Heart right ventricle (tissue), 16 donors: ENCODE measurements around the gene FOXN3. TPM values are rescaled to one million over a fixed set of nuclear protein-coding genes. Genes with fewer than 3 reads are reported as not detected.

Experiments used
- ATAC-seq, 8 donors: fragments of 200-7000 bp; cut with Tn5 transposase; one replicate each; pipeline ENCODE4 v1.9.1; 2020; ENCODE audit warnings: mild to moderate bottlenecking in 8 of 8, moderate library complexity in 8 of 8, moderate number of reproducible peaks in 1 of 8
- DNase-seq, 2 donors: peaks; one replicate each; pipeline ENCODE4 v3.0.0-alpha.2; 2020
- H3K27ac ChIP-seq, 10 donors: fragments of 200-600 bp; sonication (generic) in 2 of 10; one replicate each; pipeline versions ENCODE4 v1.5.0 to v1.8.0; 2020 to 2022; ENCODE audit warnings: mild to moderate bottlenecking in 3 of 10
- H3K27me3 ChIP-seq, 7 donors: fragments of 200-600 bp; one replicate each; pipeline ENCODE4 v1.8.0; 2021 to 2022; ENCODE audit warnings: mild to moderate bottlenecking in 2 of 7
- H3K36me3 ChIP-seq, 9 donors: fragments of 200-600 bp; sonication (generic) in 1 of 9; one replicate each; pipeline versions ENCODE4 v1.5.0 to v1.8.0; 2020 to 2022; ENCODE audit warnings: mild to moderate bottlenecking in 2 of 9
- H3K4me1 ChIP-seq, 9 donors: fragments of 200-600 bp; sonication (generic) in 1 of 9; one replicate each; pipeline versions ENCODE4 v1.5.0 to v1.8.0; 2020 to 2022; ENCODE audit warnings: mild to moderate bottlenecking in 4 of 9
- H3K4me3 ChIP-seq, 10 donors: fragments of 200-600 bp; sonication (generic) in 2 of 10; one replicate each; pipeline versions ENCODE4 v1.5.0 to v1.8.0; 2020 to 2022; ENCODE audit warnings: mild to moderate bottlenecking in 7 of 10, moderate library complexity in 2 of 10
- H3K9me3 ChIP-seq, 11 donors: fragments of 200-600 bp in 10 of 11; sonication (generic) in 2 of 11; one replicate each; pipeline versions ENCODE4 v1.5.0 to v1.8.0; 2013 to 2022; ENCODE audit warnings: mild to moderate bottlenecking in 2 of 11, control low read depth in 1 of 11, moderate library complexity in 1 of 11
- CTCF ChIP-seq, 9 donors: fragments of 200-600 bp; sonication (generic) in 2 of 9; IDR thresholded peaks; one replicate each; pipeline versions ENCODE4 v1.5.0 to v1.8.0; 2021 to 2022; ENCODE audit warnings: antibody characterized with exemption in 9 of 9, mild to moderate bottlenecking in 5 of 9, moderate library complexity in 1 of 9
- WGBS, 2 donors: extraction: QIAGEN DNeasy Blood & Tissue Kit; methylation state at CpG; one replicate each; pipeline ENCODE4 v1.1.7; 2013; ENCODE audit warnings: inconsistent platforms in 1 of 2; 5-methylcytosine and 5-hydroxymethylcytosine counted together
- intact Hi-C, 10 donors: fragments of 100-400 bp; cut with DNase I; formaldehyde crosslinking; loops; one replicate each; pipeline versions ENCODE4 v1.11.1 to v1.14.2; 2022
- polyA plus RNA-seq, 2 donors: library from polyadenylated mRNA; stranded (reverse); fragments of 200-250 nt; gene quantifications; one replicate each; pipeline ENCODE4 v1.2.3, GENCODE V29; 2013
- total RNA-seq, 10 donors: library from RNA; stranded (reverse); fragmentation: NEBNext Ultra II Directional in 3 of 10; extraction: Animal tissue kit (Norgen Biotek cat#: 25700) in 3 of 10; gene quantifications; one replicate each; pipeline versions ENCODE4 v1.2.1 to v1.2.4, GENCODE V29; 2021 to 2023
- donor health status: Arrhythmogenic right ventricular cardiomyopathy.
- donor health status: ischemic (EF 13 %, LVEDD 7.1; RV severe dilation, severe dysfunction).
- donor health status: healthy with polysubstance abuse.
- donor health status: DM: no; HTN: yes; CAD: no.
- donor health status: DM: no; HTN: no; CAD: no.
- donor health status: ischemic (EF 25% LVEDD 6.9; RV normal size, moderate dysfunction).
- donor health status: ischemic (EF 25% LVEDD 5.7; RV mildly dilated, moderate dysfunction).
- donor health status: healthy.
- donor health status: DM: yes; HTN: yes; CAD: no.
- donor health status: Ischemic cardiomyopathy.
- donor health status: ischemic (EF 35%, LVEDD 5.7; RV mildly dilated, moderate dysfunction).
- donor health status: nonischemic (EF 11% LVEDD 7.7; RV severe dilation, severe dysfunction).
- donor health status: DM: yes; HTN: yes; CAD: no.
- donor health status: PGD.
- donor health status: ischemic (EF 29% LVEDD 5.4; RV normal size, mild dysfunction).
- donor health status: nonischemic (EF 23%, LVEDD 6.1; RV moderate dilation, normal function).

Gene FOXN3
- total and polyA plus RNA-seq, 12 donors: 13.0 to 150 (median 107) TPM

DNA sequence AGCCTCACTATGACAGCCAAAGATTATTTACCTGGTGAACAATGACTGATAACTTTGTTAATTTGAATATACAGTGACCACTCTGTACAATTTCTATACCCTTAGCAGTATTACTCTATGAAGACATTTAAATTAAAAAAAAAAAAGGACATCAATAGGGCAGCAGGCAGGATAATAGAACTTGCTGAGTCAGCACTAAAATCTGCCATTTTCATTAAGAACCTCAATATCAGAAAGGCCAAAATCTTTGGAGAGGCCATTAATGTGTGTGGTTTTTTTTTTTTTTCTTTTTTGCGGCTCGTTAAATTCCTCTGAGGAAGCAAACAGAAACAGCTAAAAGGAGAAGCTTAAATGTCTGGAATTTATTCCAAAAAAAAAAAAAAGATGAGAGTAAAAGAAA is 73.7 kb downstream of the FOXN3 start:
- no peaks in the 10 kb centered on the region for H3K27me3 ChIP-seq
- no peak for TF ChIP-seq CTCF (IDR thresholded peaks at IDR 0.05)
- no peaks in the 10 kb centered on the region for H3K9me3 ChIP-seq
- DNase-seq (no peak), ATAC-seq (no peak)
- intact Hi-C loops: no loop called here
- WGBS, 2 donors: 63 to 81% methylated on average over 2 of the region's 2 CpGs
- no peak overlapping the region for H3K27ac ChIP-seq
- H3K36me3 ChIP-seq: peaks cover 0 to 15% (median 0%) of the 10 kb centered on the region in 9 donors
- H3K4me1 ChIP-seq: peaks cover 4 to 45% (median 31%) of the 10 kb centered on the region in 9 donors
- no peak overlapping the region for H3K4me3 ChIP-seq

DNA sequence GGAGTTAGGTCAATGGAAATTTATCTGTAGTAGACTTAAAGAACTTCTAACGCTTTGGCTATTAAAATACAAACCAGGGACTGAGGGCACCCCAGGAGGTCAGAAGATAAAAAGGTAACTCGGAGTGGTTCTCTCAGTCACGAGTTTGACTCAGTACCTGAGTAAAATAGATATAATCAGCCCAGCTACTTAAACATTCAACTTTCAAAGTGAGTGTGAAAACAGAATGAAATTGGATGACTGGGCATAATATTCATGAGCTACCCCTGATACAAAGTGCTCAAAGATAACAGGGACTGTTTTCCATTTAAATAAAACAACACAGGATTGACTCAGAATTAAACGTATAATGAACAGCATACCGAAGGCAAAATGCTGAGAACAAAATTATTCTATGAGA is 75.0 kb downstream of the FOXN3 start:
- H3K27me3 ChIP-seq: no peaks in the 10 kb centered on the region
- no peaks in the 10 kb centered on the region for H3K9me3 ChIP-seq
- H3K27ac ChIP-seq: no peak overlapping the region
- H3K4me1 ChIP-seq: peaks cover 5 to 58% (median 42%) of the 10 kb centered on the region in 9 donors
- no peak for TF ChIP-seq CTCF (IDR thresholded peaks at IDR 0.05)
- peaks cover 0 to 5% (median 0%) of the 10 kb centered on the region in 9 donors for H3K36me3 ChIP-seq
- no peak for DNase-seq
- no peak overlapping the region for H3K4me3 ChIP-seq
- 69 to 76% methylated on average over 5 of the region's 5 CpGs for whole genome bisulfite sequencing, 2 donors
- intact Hi-C loops: no loop called here
- no peak for ATAC-seq

- Histone ChIP-seq H3K27ac (peak overlapping the region in 8 of 10 donors; percentile 2 to 76 (median 56)), H3K4me1 (peaks cover 5 to 65% (median 42%) of the 10 kb centered on the region in 9 donors), H3K9me3 (no peaks in the 10 kb centered on the region), H3K36me3 (no peaks in the 10 kb centered on the region), H3K4me3 (no peak overlapping the region), H3K27me3 (no peaks in the 10 kb centered on the region)
- no peak for TF ChIP-seq CTCF (IDR thresholded peaks at IDR 0.05)
- DNase-seq: no peak
- peak in 5 of 8 donors; percentile 20 to 51 (median 23) for ATAC-seq
- 57 to 70% methylated on average over 12 of the region's 12 CpGs for WGBS, 2 donors
- intact Hi-C loops: no loop called here
Measured at GRCh38 chr14:89340200-89341181, 76.5 kb downstream of the FOXN3 start.

GRCh38 chr14:89339579-89339978 is 77.5 kb downstream of the FOXN3 start:
- ATAC-seq (peak in 5 of 8 donors; percentile 5 to 48 (median 17)), DNase-seq (no peak)
- Histone ChIP-seq H3K4me1 (peaks cover 5 to 65% (median 42%) of the 10 kb centered on the region in 9 donors), H3K27me3 (no peaks in the 10 kb centered on the region), H3K4me3 (no peak overlapping the region), H3K36me3 (no peaks in the 10 kb centered on the region), H3K27ac (peak overlapping the region; percentile 2 to 76 (median 46)), H3K9me3 (no peaks in the 10 kb centered on the region)
- WGBS, 2 donors: 69 to 72% methylated on average over 9 of the region's 9 CpGs
- intact Hi-C loops: no loop called here
- TF ChIP-seq CTCF (IDR thresholded peaks at IDR 0.05): no peak
